Suprapubic skin (tissue), 4 donors: Measurements from ENCODE around the gene SNX15. TPM values are rescaled to one million over a fixed set of nuclear protein-coding genes. Genes with fewer than 3 reads are reported as not detected.

Experiments used
- DNase-seq, 2 donors: peaks; one replicate each; pipeline ENCODE4 v3.0.0-alpha.2; 2019; ENCODE audit warnings: low spot score in 2 of 2
- H3K27ac ChIP-seq: fragments of 200-600 bp; sonication (generic); one replicate; pipeline ENCODE4 v1.5.1; 2019
- H3K27me3 ChIP-seq: fragments of 200-600 bp; sonication (generic); one replicate; pipeline ENCODE4 v1.5.1; 2019
- H3K36me3 ChIP-seq: fragments of 200-600 bp; sonication (generic); one replicate; pipeline ENCODE4 v1.5.1; 2019
- H3K4me1 ChIP-seq: fragments of 200-600 bp; sonication (generic); one replicate; pipeline ENCODE4 v1.5.1; 2019
- H3K4me3 ChIP-seq: fragments of 200-600 bp; sonication (generic); one replicate; pipeline ENCODE4 v1.5.1; 2019; ENCODE audit warnings: mild to moderate bottlenecking
- H3K9me3 ChIP-seq: fragments of 200-600 bp; sonication (generic); one replicate; pipeline ENCODE4 v1.5.1; 2019
- EP300 ChIP-seq: sonication (generic); formaldehyde crosslinking; IDR thresholded peaks from one replicate; pipeline ENCODE4 v1.6.1; 2017; ENCODE audit warnings: antibody characterized with exemption
- POLR2A ChIP-seq, 2 donors: fragments of 450-650 bp; IDR thresholded peaks; one replicate each; pipeline ENCODE4 v1.6.1; 2017; ENCODE audit warnings: antibody characterized with exemption in 2 of 2, mild to moderate bottlenecking in 2 of 2, moderate library complexity in 2 of 2
- POLR2AphosphoS5 ChIP-seq, 3 donors: sonication (generic); formaldehyde crosslinking; IDR thresholded peaks; one replicate each; pipeline ENCODE4 v1.6.1; 2017; ENCODE audit warnings: antibody characterized with exemption in 3 of 3
- WGBS: methylation state at CpG from one replicate; pipeline ENCODE4 v1.1.5; 2018; 5-methylcytosine and 5-hydroxymethylcytosine counted together
- total RNA-seq, 4 donors: library from RNA; depleted of rRNA; stranded (reverse); fragments of >200 nt; gene quantifications; one replicate each; pipeline ENCODE4 v1.1.0, GENCODE V29; 2016
- TF ChIP-seq, protein P1 (sequence below), 2 donors: fragments of 200-600 bp in 1 of 2; fragments of 450-650 bp in 1 of 2; sonication (generic) in 1 of 2; IDR thresholded peaks; one replicate each; pipeline ENCODE4 v1.5.1; 2016 to 2019; ENCODE audit warnings: antibody characterized with exemption in 2 of 2, mild to moderate bottlenecking in 1 of 2, moderate library complexity in 1 of 2

The SNX15 gene
- total RNA-seq, 4 donors from 2014 or later: 12.1 to 30.9 (median 24.2) TPM

DNA sequence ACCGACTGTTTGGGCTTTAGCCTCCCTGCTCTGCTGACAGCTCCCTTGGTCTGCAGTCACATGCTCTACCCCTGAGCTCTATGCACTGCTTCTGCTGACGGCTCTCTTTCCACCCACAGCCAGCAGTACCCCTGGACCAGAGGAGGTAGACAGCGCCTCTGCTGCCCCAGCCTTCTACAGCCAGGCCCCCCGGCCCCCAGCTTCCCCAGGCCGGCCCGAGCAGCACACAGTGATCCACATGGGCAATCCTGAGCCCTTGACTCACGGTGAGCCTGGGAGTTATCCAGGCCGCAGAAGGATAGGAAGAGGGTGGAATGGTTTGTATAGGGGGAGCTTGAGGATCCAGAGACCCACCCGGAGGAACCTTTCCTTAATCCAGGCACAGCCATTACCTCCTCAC is 59.6 kb downstream of the SNX15 start:
- no peak overlapping the region for H3K27ac ChIP-seq
- H3K36me3 ChIP-seq: peaks cover 36% of the 10 kb centered on the region
- no peaks in the 10 kb centered on the region for H3K9me3 ChIP-seq
- no peak overlapping the region for H3K4me3 ChIP-seq
- no peak for TF ChIP-seq EP300
- TF ChIP-seq POLR2AphosphoS5 (IDR thresholded peaks at IDR 0.05): no peak
- TF ChIP-seq POLR2A (IDR thresholded peaks at IDR 0.05): no peak
- TF ChIP-seq, protein P1, sequence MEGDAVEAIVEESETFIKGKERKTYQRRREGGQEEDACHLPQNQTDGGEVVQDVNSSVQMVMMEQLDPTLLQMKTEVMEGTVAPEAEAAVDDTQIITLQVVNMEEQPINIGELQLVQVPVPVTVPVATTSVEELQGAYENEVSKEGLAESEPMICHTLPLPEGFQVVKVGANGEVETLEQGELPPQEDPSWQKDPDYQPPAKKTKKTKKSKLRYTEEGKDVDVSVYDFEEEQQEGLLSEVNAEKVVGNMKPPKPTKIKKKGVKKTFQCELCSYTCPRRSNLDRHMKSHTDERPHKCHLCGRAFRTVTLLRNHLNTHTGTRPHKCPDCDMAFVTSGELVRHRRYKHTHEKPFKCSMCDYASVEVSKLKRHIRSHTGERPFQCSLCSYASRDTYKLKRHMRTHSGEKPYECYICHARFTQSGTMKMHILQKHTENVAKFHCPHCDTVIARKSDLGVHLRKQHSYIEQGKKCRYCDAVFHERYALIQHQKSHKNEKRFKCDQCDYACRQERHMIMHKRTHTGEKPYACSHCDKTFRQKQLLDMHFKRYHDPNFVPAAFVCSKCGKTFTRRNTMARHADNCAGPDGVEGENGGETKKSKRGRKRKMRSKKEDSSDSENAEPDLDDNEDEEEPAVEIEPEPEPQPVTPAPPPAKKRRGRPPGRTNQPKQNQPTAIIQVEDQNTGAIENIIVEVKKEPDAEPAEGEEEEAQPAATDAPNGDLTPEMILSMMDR (IDR thresholded peaks at IDR 0.05): no peak
- 96% methylated on average over 4 of the region's 9 CpGs for WGBS
- H3K27me3 ChIP-seq: no peaks in the 10 kb centered on the region
- no peak for DNase-seq
- H3K4me1 ChIP-seq: peaks cover 16% of the 10 kb centered on the region

DNA sequence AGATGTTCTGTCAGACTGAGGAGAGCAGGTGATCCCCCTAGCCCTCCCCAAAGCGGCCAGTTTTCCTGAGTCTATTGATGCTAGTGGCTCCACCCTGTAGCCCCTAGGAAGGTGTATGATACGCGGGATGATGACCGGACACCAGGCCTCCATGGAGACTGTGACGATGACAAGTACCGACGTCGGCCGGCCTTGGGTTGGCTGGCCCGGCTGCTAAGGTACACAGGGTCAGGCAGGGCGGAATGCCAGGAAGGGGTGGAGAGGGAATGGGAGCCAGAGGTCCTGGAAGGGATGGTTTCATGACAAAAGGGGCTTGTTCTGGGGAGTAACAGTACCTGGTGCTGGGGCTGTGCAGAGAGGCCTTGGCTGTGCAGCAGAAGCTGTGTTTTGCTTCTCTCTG is 60.0 kb downstream of the SNX15 start:
- peaks cover 16% of the 10 kb centered on the region for H3K4me1 ChIP-seq
- no peaks in the 10 kb centered on the region for H3K9me3 ChIP-seq
- H3K27me3 ChIP-seq: no peaks in the 10 kb centered on the region
- H3K36me3 ChIP-seq: peaks cover 36% of the 10 kb centered on the region
- no peak overlapping the region for H3K4me3 ChIP-seq
- H3K27ac ChIP-seq: no peak overlapping the region
- TF ChIP-seq, protein P1 (IDR thresholded peaks at IDR 0.05): no peak
- TF ChIP-seq POLR2A (IDR thresholded peaks at IDR 0.05) (no peak), POLR2AphosphoS5 (IDR thresholded peaks at IDR 0.05) (no peak), EP300 (no peak)
- 92% methylated on average over 11 of the region's 11 CpGs for WGBS
- no peak for DNase-seq

DNA sequence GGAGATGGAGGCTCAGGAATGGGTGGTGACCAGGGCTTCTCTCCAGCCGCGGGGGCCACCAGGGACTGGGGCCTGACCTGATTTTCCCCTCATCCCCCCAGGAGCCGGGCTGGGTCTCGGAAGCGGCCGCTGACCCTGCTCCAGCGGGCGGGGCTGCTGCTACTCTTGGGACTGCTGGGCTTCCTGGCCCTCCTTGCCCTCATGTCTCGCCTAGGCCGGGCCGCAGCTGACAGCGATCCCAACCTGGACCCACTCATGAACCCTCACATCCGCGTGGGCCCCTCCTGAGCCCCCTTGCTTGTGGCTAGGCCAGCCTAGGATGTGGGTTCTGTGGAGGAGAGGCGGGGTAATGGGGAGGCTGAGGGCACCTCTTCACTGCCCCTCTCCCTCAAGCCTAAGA is 60.6 kb downstream of the SNX15 start:
- H3K27ac ChIP-seq: no peak overlapping the region
- WGBS: no CpG with 5 or more reads among the region's 15 CpGs
- H3K4me3 ChIP-seq: no peak overlapping the region
- H3K27me3 ChIP-seq: no peaks in the 10 kb centered on the region
- peaks cover 36% of the 10 kb centered on the region for H3K36me3 ChIP-seq
- TF ChIP-seq, protein P1 (IDR thresholded peaks at IDR 0.05): no peak
- TF ChIP-seq POLR2AphosphoS5 (IDR thresholded peaks at IDR 0.05) (no peak), EP300 (no peak), POLR2A (IDR thresholded peaks at IDR 0.05) (no peak)
- peaks cover 16% of the 10 kb centered on the region for H3K4me1 ChIP-seq
- no peaks in the 10 kb centered on the region for H3K9me3 ChIP-seq
- no peak for DNase-seq

DNA sequence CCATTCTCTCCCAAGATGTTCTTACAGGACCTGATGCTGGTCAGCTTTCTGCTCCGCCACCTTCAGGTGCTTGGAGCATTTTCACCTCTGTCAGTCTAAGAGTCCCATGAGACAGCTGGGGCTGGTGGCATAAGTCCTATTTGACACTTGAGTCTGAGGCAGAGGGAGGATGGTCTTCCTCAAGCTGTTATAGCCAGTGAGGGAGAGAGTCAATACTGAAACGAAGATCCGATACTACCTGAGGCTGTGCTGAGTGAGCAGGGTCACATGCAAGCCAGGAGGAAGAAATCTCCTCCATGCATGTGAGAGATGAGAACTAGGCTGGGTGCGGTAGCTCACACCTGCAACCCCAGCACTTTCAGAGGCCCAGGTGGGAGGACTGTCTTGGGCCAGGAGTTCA is 62.4 kb downstream of the SNX15 start:
- H3K27me3 ChIP-seq: no peaks in the 10 kb centered on the region
- peaks cover 36% of the 10 kb centered on the region for H3K36me3 ChIP-seq
- H3K9me3 ChIP-seq: no peaks in the 10 kb centered on the region
- no peak overlapping the region for H3K27ac ChIP-seq
- 90% methylated on average over 3 of the region's 4 CpGs for WGBS
- peaks cover 8% of the 10 kb centered on the region for H3K4me1 ChIP-seq
- no peak for DNase-seq
- H3K4me3 ChIP-seq: no peak overlapping the region
- no peak for TF ChIP-seq POLR2A (IDR thresholded peaks at IDR 0.05)
- TF ChIP-seq EP300: no peak
- no peak for TF ChIP-seq POLR2AphosphoS5 (IDR thresholded peaks at IDR 0.05)
- TF ChIP-seq, protein P1 (IDR thresholded peaks at IDR 0.05): no peak

Other genes with a start within 250 kb of the SNX15 start
- 100 to 1,000 TPM; 270 to 559 (median 373) TPM for gene SF1, start 248.9 kb upstream of the SNX15 start, total RNA-seq
- gene MAP4K2, start 224.2 kb upstream of the SNX15 start, total RNA-seq: 10 to 100 TPM; 13.6 to 20.4 (median 15.3) TPM
- gene MEN1, start 216.9 kb upstream of the SNX15 start, total RNA-seq: 10 to 100 TPM; 26.9 to 46.6 (median 36.1) TPM
- gene CDC42BPG, start 182.8 kb upstream of the SNX15 start, total RNA-seq: 10 to 100 TPM; 42.2 to 64.9 (median 61.1) TPM
- 10 to 100 TPM; 47.8 to 85.4 (median 76.8) TPM for gene EHD1, start 148.8 kb upstream of the SNX15 start, total RNA-seq
- 10 to 100 TPM; 69.5 to 82.2 (median 76.0) TPM for gene ATG2A, start 110.2 kb upstream of the SNX15 start, total RNA-seq
- 10 to 100 TPM; 20.1 to 38.3 (median 27.3) TPM for gene PPP2R5B, start 102.8 kb upstream of the SNX15 start, total RNA-seq
- gene GPHA2, start 91.5 kb upstream of the SNX15 start, total RNA-seq: not detected
- gene MAJIN, start 55.3 kb upstream of the SNX15 start, total RNA-seq: not detected
- under 1 TPM in 2 of 4 donors, not detected in 2; 0.30 to 0.38 TPM for gene BATF2, start 30.5 kb upstream of the SNX15 start, total RNA-seq
- gene ARL2, start 13.3 kb upstream of the SNX15 start, total RNA-seq: 10 to 100 TPM; 67.8 to 91.3 (median 87.8) TPM
- 10 to 100 TPM in 3 of 4 donors, 1 to 10 TPM in 1; 8.7 to 16.5 (median 12.4) TPM for gene SAC3D1, start 13.8 kb downstream of the SNX15 start, total RNA-seq
- gene NAALADL1, start 31.1 kb downstream of the SNX15 start, total RNA-seq: 1 to 10 TPM; 2.7 to 8.3 (median 5.1) TPM
- gene CDCA5, start 56.6 kb downstream of the SNX15 start, total RNA-seq: 1 to 10 TPM in 3 of 4 donors, under 1 TPM in 1; 0.91 to 6.8 (median 1.4) TPM
- 10 to 100 TPM; 34.1 to 58.5 (median 41.9) TPM for gene ZFPL1, start 56.8 kb downstream of the SNX15 start, total RNA-seq
- gene VPS51, start 68.8 kb downstream of the SNX15 start, total RNA-seq: 100 to 1,000 TPM; 465 to 843 (median 596) TPM
- 100 to 1,000 TPM in 2 of 4 donors, 10 to 100 TPM in 2; 76.5 to 214 (median 145) TPM for gene TM7SF2, start 84.4 kb downstream of the SNX15 start, total RNA-seq
- gene ZNHIT2, start 90.3 kb downstream of the SNX15 start, total RNA-seq: 10 to 100 TPM in 3 of 4 donors, 1 to 10 TPM in 1; 9.0 to 23.3 (median 17.6) TPM
- 100 to 1,000 TPM; 584 to 609 (median 602) TPM for gene FAU, start 94.7 kb downstream of the SNX15 start, total RNA-seq
- 10 to 100 TPM; 48.0 to 68.5 (median 61.7) TPM for gene MRPL49, start 94.9 kb downstream of the SNX15 start, total RNA-seq
- gene SYVN1, start 107.1 kb downstream of the SNX15 start, total RNA-seq: 10 to 100 TPM; 52.7 to 61.2 (median 56.9) TPM
- gene SPDYC, start 142.8 kb downstream of the SNX15 start, total RNA-seq: not detected
- gene CAPN1, start 154.5 kb downstream of the SNX15 start, total RNA-seq: 100 to 1,000 TPM; 467 to 627 (median 561) TPM
- gene POLA2, start 234.5 kb downstream of the SNX15 start, total RNA-seq: 10 to 100 TPM in 1 of 4 donors, 1 to 10 TPM in 3; 4.5 to 19.7 (median 7.3) TPM